Activated naive CD4-positive, alpha-beta T cell treated with anti-CD3 and anti-CD28 coated beads, Interleukin-2, amount 50 U/mL, for 24 hours (primary cell): ENCODE data around the gene HOXC10.

Experiments
- H3K27ac Mint-ChIP-seq: one replicate; pipeline ENCODE4 v1.8.0; 2021; ENCODE audit warnings: mild to moderate bottlenecking, mixed read lengths
- H3K27me3 Mint-ChIP-seq: one replicate; pipeline ENCODE4 v1.8.0; 2021; ENCODE audit warnings: mixed read lengths
- H3K36me3 Mint-ChIP-seq: one replicate; pipeline ENCODE4 v1.8.0; 2021; ENCODE audit warnings: mixed read lengths
- H3K4me1 Mint-ChIP-seq: one replicate; pipeline ENCODE4 v1.8.0; 2021; ENCODE audit warnings: mixed read lengths
- H3K4me3 Mint-ChIP-seq: one replicate; pipeline ENCODE4 v1.8.0; 2021; ENCODE audit warnings: mild to moderate bottlenecking, mixed read lengths
- H3K9me3 Mint-ChIP-seq: one replicate; pipeline ENCODE4 v1.8.0; 2021; ENCODE audit warnings: mixed read lengths

HOXC10 gene

DNA sequence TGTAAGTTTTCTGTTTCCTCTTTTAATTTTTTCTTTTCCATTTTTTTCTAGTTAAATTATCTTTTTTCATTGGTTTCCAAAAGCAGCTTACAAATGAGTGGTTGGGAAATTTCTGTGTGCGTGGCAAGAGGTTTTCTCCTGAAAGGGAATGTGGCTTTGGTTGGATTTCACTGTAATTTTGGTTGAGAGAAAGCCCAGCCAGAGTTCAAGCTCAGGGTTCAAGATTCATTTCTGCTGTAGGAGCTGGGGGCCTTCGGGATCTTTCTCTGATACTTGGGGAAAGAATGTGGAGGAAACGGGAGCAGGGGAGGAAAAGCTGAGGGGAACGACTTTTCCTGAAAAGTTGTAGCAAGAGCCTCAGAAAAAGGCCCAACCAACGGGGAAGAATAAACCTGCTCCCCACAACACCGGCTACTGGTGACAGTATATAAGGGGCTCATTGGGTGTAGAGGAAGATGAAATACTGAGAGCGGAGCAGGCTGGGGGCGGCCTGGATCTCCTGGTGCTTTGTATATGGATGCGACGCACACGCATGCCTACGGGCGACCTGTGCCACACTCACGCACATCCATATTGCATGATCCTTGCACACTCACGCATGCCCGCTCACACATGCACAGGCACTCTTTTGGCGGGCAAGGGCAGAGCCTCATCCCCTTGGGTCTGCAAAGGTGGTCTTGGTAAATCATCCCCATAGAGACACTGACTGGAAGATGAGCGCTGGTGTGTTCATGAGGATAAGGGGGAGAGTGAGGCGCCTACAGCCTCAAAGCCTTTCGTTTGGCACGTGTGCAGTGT is 1.9 kb downstream of the HOXC10 start:
- no peak overlapping the region for H3K27ac Mint-ChIP-seq
- H3K4me3 Mint-ChIP-seq: no peak overlapping the region
- H3K9me3 Mint-ChIP-seq: no peaks in the 10 kb centered on the region
- H3K27me3 Mint-ChIP-seq: peaks cover 81% of the 10 kb centered on the region
- H3K36me3 Mint-ChIP-seq: no peaks in the 10 kb centered on the region
- H3K4me1 Mint-ChIP-seq: peaks cover 41% of the 10 kb centered on the region

DNA sequence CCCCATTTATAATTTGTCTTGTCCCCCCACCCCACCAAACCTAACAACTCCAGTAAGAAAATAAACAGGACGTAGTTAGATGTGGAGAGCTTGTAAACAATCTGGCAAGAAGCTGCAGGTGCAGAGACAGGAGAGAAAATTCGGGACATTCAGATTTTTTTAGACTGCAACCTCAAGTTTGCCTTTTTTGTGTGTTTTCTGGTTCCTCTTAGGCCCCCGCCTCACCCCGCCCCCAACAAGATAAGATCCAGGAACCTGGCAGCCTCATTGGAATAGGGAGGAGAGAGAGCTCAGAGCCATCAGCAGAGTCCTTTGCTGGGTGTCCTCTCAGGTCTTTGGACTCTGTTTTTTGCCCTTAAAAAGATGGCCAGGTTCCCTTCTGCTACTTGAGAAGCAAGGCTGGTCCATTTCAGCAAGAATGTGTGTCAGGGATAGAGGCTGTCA is 2.9 kb downstream of the HOXC10 start:
- Mint-ChIP-seq H3K27me3 (peaks cover 82% of the 10 kb centered on the region), H3K27ac (no peak overlapping the region), H3K36me3 (no peaks in the 10 kb centered on the region), H3K9me3 (no peaks in the 10 kb centered on the region), H3K4me3 (no peak overlapping the region), H3K4me1 (peaks cover 41% of the 10 kb centered on the region)

DNA sequence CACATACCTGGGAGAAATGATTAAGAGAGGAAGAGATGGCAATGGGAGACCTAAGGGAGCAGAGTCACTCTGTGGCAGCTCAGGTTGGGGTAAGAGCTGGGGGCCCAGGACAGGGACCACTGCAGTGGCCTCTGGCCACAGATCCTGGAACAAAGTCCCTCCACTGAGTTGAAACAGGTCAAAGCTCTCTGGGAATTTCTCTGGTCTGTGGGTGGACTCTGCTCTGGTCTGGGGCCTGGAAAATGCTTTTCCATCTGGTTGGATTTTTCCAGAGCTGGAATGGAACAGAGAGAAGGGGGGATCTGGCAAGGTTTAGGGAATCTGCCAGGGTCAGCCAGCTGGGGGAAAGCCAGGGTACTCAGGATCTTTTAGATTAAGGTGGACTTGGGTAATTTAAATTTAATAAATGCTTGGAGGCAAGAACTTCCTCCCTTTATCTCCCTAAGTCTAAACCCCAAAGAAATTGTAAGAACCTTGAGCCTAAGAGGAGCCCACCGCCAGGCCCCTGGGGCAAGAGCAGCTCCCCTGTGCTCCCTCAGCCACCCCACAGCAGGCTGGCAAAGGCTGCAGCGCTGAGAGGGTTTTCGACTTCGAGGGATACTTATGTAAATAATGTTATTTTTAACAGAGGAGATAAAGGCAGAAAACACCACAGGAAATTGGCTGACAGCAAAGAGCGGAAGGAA is 3.7 kb downstream of the HOXC10 start:
- H3K4me3 Mint-ChIP-seq: peak overlapping the region; percentile 47
- peak overlapping the region; percentile 46 for H3K27ac Mint-ChIP-seq
- H3K9me3 Mint-ChIP-seq: no peaks in the 10 kb centered on the region
- no peaks in the 10 kb centered on the region for H3K36me3 Mint-ChIP-seq
- H3K27me3 Mint-ChIP-seq: peaks cover 82% of the 10 kb centered on the region
- peaks cover 41% of the 10 kb centered on the region for H3K4me1 Mint-ChIP-seq

DNA sequence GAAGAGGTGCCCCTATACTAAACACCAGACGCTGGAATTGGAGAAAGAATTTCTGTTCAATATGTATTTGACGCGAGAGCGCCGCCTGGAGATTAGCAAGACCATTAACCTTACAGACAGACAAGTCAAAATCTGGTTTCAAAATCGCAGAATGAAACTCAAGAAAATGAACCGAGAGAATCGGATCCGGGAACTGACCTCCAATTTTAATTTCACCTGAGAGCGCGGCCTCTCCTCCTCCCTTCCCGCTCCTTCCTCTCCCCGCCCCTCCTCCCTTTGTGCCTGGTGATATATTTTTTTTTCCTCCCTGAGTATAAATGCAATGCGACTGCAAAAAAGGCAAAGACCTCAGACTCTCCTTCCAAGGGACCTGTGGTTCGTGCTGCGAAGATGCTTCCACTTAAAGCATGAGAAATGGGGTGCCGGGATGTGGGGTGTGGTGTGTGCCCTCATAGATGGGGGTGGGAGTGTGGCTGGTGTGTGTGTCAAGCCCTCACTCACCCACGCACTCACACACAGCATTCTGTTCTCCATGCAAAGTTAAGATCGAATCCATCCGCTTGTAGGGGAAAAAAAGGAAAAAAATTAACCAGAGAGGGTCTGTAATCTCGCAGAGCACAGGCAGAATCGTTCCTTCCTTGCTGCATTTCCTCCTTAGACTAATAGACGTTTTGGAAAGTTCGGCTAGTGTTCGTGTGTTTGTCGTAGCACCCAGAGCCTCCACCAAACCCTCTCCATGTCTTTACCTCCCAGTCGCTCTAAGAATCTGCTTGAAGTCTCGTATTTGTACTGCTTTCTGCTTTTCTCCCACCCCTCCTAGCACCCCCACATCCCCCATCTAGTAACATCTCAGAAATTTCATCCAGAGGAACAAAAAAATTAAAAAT is 4.5 kb downstream of the HOXC10 start:
- H3K4me3 Mint-ChIP-seq: peak overlapping the region; percentile 47

DNA sequence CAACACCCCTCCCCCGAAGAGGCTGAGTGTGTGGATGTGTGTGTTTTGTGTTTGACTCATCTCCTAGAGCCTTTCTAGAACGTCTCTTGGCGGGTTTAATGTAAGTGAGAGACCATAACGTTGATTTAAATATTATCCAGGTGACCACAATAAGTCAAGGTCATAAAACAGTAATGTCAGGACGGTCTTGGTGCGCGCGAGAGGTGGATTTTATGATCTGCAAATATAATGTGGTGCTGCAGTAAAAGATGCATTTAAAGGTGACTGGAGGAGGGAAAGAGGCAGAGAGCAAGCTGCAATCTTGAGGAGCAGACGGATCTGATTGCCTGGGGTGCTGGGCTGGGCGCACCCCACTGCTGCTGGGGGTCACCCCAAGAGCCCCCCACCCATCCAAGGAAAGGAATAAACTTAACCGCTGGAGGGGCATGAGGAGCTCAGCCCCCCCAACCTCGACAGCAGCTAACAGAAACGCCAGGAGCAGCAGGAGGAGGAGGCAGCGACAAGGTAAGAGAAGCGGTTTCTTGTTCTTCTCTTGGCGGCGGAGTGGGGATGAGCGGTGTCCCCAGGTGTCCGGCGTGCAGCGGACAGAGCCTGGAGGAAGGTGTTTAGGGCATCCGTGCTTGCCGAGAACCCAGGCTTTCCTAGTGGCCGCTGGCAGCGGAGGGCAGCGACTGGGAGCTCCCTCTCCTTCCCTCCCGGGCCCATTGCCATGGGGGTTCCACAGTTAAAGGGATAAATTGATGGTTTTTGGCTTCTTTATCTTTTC is 5.5 kb downstream of the HOXC10 start:
- no peaks in the 10 kb centered on the region for H3K36me3 Mint-ChIP-seq
- H3K4me3 Mint-ChIP-seq: no peak overlapping the region

More for the DNA sequence above, 4.5 kb downstream of the HOXC10 start:
- Mint-ChIP-seq H3K4me1 (peaks cover 46% of the 10 kb centered on the region), H3K27ac (no peak overlapping the region), H3K36me3 (no peaks in the 10 kb centered on the region), H3K9me3 (no peaks in the 10 kb centered on the region), H3K27me3 (peaks cover 85% of the 10 kb centered on the region)

DNA sequence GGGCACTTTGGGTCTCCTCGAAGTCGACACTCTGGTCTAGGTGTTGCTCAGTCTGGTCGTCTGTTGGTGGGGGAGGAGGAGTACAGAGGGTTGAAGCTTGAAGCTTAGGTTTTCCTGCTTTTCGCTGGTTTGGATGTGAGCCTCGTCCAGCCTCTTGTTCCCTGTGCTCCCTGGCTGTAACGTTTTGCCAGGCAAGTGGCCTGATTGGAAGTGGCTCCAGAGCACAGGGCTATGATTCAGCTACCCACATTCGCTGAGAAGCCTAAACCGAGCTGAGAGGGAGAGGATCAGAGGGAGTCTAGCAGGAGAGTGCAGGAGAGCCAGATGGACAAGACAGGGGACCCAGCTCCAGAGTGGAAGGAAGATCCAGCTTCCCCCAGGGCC is 6.1 kb downstream of the HOXC10 start:
- Mint-ChIP-seq H3K4me1 (peaks cover 48% of the 10 kb centered on the region), H3K27me3 (peaks cover 82% of the 10 kb centered on the region), H3K4me3 (no peak overlapping the region)

More for the DNA sequence above, 5.5 kb downstream of the HOXC10 start:
- Mint-ChIP-seq H3K4me1 (peaks cover 45% of the 10 kb centered on the region), H3K27ac (no peak overlapping the region), H3K9me3 (no peaks in the 10 kb centered on the region), H3K27me3 (peaks cover 85% of the 10 kb centered on the region)

DNA sequence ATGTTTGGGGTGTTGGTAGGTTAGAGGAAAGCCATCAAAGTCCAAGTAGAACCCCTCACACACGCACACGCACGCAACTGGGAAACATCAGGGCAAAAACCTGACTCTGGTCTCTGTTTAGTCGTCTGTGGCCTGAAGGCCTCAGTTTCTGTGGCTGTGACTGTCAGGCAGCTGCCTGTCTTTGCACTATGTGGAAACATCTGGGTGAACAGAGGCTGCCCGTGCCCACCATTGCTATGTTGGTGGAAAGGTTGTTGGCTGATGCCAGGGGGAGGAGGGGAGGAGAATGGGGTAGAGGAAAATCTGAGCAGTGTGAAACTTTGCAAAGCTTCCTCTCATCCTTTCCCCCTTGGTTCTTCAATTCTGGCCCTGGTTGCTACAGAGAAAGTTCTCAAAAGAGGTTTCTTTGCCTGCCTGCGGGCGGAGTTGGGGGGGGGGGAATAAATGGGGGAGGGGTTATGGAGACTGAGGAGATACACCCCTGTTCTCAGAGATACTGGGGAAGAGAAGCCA is 7.5 kb downstream of the HOXC10 start:
- no peaks in the 10 kb centered on the region for H3K9me3 Mint-ChIP-seq
- peaks cover 78% of the 10 kb centered on the region for H3K27me3 Mint-ChIP-seq
- H3K4me1 Mint-ChIP-seq: peaks cover 47% of the 10 kb centered on the region
- H3K4me3 Mint-ChIP-seq: no peak overlapping the region
- H3K36me3 Mint-ChIP-seq: no peaks in the 10 kb centered on the region
- no peak overlapping the region for H3K27ac Mint-ChIP-seq

More for the DNA sequence above, 6.1 kb downstream of the HOXC10 start:
- H3K36me3 Mint-ChIP-seq: no peaks in the 10 kb centered on the region
- H3K27ac Mint-ChIP-seq: peak overlapping the region; percentile 23
- H3K9me3 Mint-ChIP-seq: no peaks in the 10 kb centered on the region

DNA sequence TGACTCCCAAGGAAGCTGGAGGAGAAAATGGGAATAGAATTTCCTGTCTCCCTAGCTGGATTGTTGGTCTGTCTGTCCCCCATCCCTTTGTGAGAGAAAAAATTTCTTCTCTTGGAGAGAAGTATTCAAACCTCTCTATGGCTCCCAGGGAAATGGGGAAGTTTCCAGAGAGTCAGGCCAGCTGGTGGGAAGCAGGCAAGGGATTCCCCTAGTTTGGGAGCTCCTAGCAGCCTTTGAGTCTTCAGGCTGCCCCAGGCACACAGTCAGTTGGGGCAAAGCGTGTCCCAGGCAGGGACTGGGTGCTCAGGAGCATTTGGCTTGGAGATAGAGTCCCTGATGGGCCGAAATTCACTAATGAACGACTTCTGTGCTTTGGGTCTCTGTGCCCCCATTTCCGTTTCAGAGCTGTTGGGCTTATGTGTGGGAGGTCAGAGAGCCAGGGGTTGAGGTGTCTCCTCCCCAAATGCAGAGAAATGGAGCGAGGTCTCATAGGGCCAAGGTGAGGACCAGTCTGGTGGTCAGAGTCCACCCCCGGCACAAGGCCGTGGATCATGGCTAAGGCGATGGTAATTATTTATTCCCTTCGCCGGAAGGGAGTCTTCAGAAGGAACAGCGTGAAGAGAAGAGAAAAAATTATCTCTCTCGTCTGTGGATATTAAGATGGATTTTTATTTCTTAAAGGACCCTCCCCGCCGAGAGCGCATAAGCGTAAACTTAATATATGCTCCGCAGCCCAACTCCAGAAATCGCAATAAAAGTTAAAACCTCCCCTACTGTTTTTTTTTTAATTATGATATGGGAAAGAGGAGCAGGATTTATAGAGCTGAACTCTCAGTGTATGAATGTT is 8.4 kb downstream of the HOXC10 start:
- Mint-ChIP-seq H3K4me3 (peak overlapping the region; percentile 39), H3K27ac (peak overlapping the region; percentile 32), H3K4me1 (peaks cover 54% of the 10 kb centered on the region), H3K27me3 (peaks cover 78% of the 10 kb centered on the region), H3K36me3 (no peaks in the 10 kb centered on the region), H3K9me3 (no peaks in the 10 kb centered on the region)

DNA sequence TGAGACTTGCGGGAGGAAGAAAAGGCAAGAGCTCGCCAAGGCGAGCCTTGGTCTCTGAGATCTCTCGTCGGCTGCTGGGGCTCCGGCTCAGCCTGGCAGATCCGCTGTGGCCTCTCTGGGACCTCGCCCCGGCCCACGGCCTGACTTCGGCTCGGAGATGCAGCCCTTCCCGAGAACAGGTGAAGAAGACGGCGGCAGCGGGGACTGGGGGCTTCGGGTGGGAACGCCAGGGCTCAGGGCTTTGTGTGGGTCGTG is 9.0 kb downstream of the HOXC10 start:
- peaks cover 57% of the 10 kb centered on the region for H3K4me1 Mint-ChIP-seq
- H3K27me3 Mint-ChIP-seq: peaks cover 78% of the 10 kb centered on the region
- H3K27ac Mint-ChIP-seq: peak overlapping the region; percentile 12
- H3K36me3 Mint-ChIP-seq: no peaks in the 10 kb centered on the region
- H3K9me3 Mint-ChIP-seq: no peaks in the 10 kb centered on the region
- peak overlapping the region; percentile 39 for H3K4me3 Mint-ChIP-seq

DNA sequence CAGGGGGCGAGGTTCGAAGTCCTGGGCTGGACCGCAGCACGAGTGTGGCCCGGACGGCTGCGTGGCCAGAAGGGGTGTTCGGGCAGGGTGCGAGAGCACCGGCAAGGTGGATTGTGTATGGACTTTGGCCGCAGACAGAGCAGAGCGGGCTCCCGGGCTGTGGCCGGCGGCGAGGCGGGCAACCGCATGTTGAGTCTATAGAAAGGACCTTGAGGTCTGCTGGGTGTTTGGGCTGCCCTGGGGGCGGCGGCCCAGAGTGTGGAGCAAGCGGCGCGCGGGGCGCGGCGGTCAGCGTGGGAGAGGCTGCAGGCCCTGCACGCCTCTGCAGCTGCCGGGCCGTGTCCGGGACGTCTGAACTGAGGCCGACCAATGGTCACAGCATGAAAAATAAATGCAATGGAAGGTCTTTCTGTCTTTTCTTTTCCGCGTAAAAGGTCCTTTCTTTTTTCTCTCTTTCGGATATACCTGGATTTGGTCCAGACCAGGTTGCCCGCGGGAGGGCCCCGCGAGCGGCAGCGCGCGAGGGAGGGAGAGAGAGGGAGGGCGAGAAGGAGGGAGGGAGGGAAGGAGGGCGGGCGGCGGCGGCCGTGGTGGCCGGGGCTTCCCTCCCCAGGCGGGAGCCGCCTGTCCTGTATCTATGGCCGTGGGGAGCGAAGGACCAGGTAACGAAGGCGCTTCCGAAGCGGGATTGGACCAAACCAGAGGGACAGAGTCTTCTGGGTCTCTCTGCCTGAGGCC is 9.5 kb downstream of the HOXC10 start:
- Mint-ChIP-seq H3K4me3 (peak overlapping the region; percentile 87), H3K9me3 (no peaks in the 10 kb centered on the region), H3K4me1 (peaks cover 53% of the 10 kb centered on the region), H3K27ac (peak overlapping the region; percentile 30), H3K36me3 (no peaks in the 10 kb centered on the region), H3K27me3 (peaks cover 75% of the 10 kb centered on the region)

DNA sequence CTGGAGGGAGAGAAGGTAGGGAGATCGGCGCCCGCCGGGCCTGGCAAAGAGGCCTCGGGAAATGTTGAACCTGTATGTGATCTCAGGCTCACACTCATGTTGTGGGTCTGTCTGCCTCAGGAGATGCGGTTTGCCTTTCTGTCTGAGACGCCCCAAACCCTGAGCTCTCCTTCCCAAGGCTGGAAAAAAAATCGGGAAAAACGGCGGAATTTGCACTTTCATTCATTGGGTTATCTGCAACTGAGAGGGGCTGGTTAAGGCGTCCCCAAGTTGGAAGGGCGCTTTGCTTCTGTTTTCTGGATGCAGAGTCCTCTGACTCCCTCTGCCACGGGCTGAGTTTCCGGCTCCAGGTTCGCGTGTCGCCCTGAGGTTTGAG is 10.0 kb downstream of the HOXC10 start:
- peaks cover 53% of the 10 kb centered on the region for H3K4me1 Mint-ChIP-seq
- H3K27me3 Mint-ChIP-seq: peaks cover 71% of the 10 kb centered on the region
- H3K9me3 Mint-ChIP-seq: no peaks in the 10 kb centered on the region
- peak overlapping the region; percentile 30 for H3K27ac Mint-ChIP-seq
- H3K36me3 Mint-ChIP-seq: no peaks in the 10 kb centered on the region
- peak overlapping the region; percentile 87 for H3K4me3 Mint-ChIP-seq

DNA sequence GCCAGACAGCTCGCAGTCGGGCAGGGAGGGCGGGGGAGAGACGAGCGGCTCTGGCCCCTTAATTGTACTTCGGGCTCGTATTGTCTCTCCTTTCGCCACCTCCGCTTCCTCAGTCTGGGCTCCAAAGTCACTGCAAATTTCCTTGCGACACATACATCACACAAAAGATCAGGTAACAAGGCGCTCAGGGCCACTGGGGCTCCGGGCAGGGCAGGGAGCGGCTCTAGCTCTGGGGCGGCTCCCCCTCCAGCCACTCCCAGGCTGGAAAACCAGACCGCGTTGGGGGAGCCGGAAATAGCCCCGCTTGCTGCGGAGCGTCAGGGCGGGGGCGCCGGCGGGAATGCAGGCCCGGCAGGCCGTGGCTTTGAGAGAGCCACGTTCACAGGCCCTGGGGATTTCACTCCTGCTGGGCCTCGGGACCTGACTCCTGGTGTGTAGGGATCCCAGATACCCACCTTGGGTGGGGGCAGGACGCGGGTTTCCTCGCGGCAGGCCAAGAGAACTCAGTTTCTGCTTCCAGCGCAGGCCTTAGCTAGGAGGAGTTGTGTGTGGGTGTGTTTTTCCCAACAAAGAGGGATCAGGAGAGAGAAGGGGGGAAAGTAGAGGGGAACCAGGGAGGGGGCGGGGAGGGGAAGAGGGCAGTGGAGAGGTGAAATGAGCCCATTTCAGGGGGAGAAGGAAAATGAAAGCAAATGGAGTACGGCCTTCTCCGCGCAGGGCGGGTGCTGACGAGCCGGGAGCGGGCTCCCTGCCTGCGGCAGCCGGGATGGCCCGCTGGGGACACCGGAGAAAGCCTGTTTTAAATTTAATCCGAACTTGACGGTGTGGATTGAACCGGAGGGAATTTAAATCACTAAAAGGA is 10.7 kb downstream of the HOXC10 start:
- H3K4me3 Mint-ChIP-seq: peak overlapping the region; percentile 87
- no peak overlapping the region for H3K27ac Mint-ChIP-seq
- peaks cover 67% of the 10 kb centered on the region for H3K27me3 Mint-ChIP-seq
- no peaks in the 10 kb centered on the region for H3K9me3 Mint-ChIP-seq
- no peaks in the 10 kb centered on the region for H3K36me3 Mint-ChIP-seq
- H3K4me1 Mint-ChIP-seq: peaks cover 49% of the 10 kb centered on the region
